ENCODE results near the gene BCAN.

The BCAN gene

GRCh38 chr1:156663178-156663577 is 21.3 kb downstream of the BCAN start:
- DNase-seq: peak; percentile 83

- peak; percentile 46 for DNase-seq
Observed at GRCh38 chr1:156664046-156664766, 22.3 kb downstream of the BCAN start.

- DNase-seq: no peak
Observed at GRCh38 chr1:156664767-156665411, 23.0 kb downstream of the BCAN start.

GRCh38 chr1:156665539-156665938 is 23.6 kb downstream of the BCAN start:
- DNase-seq: no peak

DNA sequence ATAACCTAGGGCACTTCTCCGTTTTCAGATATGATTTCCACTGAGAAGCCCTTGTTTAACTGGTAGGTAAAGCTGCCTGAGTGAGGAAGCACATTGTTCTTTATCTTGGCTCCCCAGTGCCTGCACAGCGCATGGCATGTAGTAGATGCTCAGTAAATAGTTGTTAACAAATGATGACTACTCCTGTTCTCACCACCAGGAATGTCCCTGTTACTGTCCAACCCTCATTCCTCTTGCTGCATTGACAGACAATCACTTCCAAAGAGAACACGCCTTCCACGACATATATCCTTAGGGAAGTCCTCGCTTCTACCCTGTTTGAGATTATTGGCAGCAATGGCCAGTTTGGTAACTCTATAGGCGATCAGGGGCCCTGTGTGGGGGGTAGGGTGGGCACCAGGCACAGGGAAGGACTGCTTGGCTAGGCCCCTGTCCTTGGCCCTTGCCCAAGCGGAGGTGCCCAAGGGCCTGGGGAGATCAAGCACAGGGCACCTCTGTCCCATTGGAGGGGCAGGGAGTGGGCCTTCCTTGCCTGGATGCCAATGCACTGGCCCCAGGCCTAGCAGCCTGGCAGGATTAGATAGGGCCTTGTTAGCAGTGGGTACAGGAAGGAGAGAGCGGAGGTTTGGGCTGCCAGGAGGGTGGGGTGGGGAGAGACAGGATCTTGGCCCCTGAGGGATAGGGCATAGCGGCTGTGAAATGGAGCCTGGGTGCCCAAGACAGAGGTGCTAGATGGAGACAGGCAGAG is 25.1 kb downstream of the BCAN start:
- DNase-seq: no peak

DNA sequence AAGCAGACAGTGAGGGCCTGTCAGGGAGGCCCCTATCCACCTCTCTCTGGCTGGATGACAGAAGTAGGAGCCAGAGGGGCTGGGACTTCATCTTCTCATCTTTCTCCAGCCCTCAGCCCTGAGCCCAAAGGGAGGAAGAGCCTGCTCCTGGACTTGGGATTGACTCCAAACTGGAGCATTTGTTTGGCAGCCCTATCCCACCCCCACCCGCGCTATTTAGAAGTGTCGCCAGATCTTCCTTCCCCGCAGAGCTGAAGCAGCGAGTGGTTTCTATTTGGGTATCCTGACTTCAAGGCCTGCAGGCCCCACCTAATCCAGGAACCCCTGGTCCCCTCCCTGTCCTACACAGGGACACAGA is 25.7 kb downstream of the BCAN start:
- no peak for DNase-seq

- no peak for DNase-seq
Observed at GRCh38 chr1:156667968-156668709, 26.2 kb downstream of the BCAN start.

- no peak for DNase-seq
Observed at GRCh38 chr1:156668801-156669637, 27.1 kb downstream of the BCAN start.

DNA sequence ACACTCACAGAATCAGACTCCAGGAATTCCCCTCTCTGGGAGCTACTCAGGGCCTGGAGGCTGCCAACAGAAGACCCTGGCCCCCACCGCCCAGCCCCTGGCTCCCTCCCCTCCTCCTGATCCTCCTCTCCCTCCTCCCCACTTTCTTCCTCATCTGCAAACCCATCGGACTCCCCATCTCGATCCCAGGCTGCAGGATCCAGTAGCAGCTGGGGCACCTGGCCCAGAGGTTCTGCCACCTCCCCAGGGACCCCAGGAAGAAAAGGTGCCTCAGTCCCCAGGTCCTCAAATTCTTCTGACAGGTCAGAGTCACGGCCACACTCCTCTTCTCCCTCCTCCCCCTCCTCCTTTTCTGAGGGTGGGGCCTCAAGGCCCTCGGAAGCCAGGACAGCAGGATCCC is 27.9 kb downstream of the BCAN start:
- no peak for DNase-seq

GRCh38 chr1:156670359-156670758 is 28.4 kb downstream of the BCAN start:
- no peak for DNase-seq

GRCh38 chr1:156670791-156671190 is 28.9 kb downstream of the BCAN start:
- no peak for DNase-seq

- DNase-seq: no peak
Observed at GRCh38 chr1:156671804-156672203, 29.9 kb downstream of the BCAN start.

DNA sequence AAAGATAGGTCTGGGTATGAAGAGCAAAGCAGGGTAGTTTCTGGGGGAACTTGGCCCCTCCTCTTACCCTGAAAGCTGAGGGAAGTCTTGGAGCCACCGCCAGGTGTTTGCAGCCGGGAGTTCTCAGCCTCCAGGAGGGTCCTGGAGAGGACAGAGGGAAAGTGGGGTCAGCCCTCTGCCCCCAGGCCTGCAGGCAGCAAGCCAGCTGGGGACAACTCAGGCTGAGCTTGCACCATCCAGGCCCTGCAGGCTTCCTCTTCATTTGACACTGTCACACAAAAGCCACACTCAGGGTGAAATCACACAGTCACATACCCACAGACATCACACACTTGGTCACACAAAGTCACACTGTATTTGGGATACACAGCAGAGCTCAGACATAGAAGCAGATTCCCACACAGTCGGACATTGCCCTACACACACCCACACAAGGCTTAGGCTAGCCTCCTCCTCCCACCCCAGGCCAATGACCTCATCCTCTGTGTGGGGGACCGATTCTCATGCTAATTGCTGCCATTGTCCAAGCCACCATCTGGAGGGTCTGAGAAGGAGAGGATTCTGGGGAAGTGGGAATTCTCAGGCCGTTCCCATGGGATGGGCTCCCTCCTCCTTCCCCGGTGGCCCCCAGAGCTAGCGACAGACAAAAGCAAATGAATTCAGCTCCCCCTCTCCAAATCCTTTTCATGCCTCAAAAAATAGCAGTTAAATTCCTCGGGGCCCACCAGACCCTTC is 31.6 kb downstream of the BCAN start:
- DNase-seq: no peak

- peak; percentile 17 for DNase-seq
Observed at GRCh38 chr1:156675210-156676113, 33.5 kb downstream of the BCAN start.

DNA sequence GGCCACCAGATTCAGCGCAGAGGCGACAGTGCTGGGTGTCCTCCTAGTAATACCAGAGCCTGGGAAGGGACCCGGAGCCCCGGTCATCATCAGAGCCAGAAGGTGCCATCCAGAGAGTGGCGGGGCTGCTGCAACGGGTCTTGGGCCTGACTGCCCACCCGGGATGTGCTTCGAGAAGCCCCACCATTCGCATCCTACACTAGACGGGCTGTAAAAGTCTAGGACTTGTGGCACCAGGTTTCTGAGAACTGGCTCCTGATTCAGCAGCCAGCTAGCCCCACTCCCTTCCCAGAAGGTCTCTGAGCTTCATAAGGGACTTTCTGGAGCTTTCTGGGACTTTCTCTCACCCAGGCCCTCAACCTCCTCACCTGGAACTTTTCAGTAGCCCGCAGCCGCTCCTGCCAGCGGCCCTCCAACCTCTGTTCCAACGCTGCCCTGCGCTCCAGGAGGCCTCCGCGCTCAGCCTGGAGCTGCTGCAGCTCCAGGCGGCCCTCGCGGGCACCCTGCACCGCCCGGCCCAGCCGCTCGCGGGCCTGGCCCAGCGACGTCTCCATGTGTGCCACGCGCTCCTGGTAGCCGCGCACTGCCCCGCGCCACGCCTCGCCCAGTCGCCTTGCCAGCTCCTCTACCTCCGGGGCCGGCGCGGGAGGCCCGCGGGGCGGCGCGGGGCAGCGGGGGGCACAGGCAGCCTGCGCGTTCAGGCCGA is 34.4 kb downstream of the BCAN start:
- DNase-seq: no peak

GRCh38 chr1:156676820-156677615 is 35.1 kb downstream of the BCAN start, which contains the start of gene NES:
Gene NES (minus strand): TSS chr1:156677407. CDS start chr1:156677264, 143 bp downstream.
- DNase-seq: peak; percentile 32

- DNase-seq: peak; percentile 67
Observed at GRCh38 chr1:156677616-156678596, 36.0 kb downstream of the BCAN start.

DNA sequence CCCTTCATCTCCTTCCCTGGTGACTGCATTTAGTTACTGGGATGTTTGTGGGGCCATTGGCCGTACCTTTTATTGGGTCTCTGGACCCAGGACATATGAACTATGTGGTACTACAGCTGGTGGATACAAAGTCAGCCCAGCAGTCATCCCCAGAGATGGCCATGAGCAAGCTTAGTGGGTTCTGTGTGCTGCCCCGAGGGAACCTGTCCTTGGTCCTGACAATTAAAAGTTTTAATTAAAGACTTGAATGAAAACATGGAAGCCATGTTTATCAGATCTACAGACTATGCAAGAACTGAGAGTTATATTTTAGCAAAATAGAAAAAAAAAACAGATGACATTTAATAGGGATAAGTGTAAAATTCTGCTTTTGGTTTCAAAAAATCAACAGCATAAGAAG is 38.1 kb downstream of the BCAN start:
- DNase-seq: no peak
